GM23248 (cell line): ENCODE measurements around the gene CCDC17. TPM values are rescaled to one million over a fixed set of nuclear protein-coding genes. Genes with fewer than 3 reads are reported as not detected.

Experiments used
- DNase-seq: peaks from one replicate; pipeline ENCODE4 v3.0.0-alpha.2; 2015
- H2AFZ ChIP-seq: fragments of 200-600 bp; sonication (generic); 2 replicates; pipeline ENCODE4 v1.6.1; 2016; ENCODE audit warnings: antibody characterized with exemption
- H3F3A ChIP-seq: fragments of 200-600 bp; sonication (generic); 2 replicates; pipeline ENCODE4 v1.6.1; 2016; ENCODE audit warnings: mild to moderate bottlenecking, antibody characterized with exemption, mixed run types; ENCODE audit not compliant: insufficient read depth
- H3K27ac ChIP-seq: fragments of 200-600 bp; sonication (generic); 2 replicates; pipeline ENCODE4 v1.5.1; 2016; ENCODE audit warnings: mild to moderate bottlenecking
- H3K27me3 ChIP-seq: fragments of 200-600 bp; sonication (generic); replicated peaks from 2 replicates; pipeline ENCODE4 v1.6.1; 2016; ENCODE audit warnings: mild to moderate bottlenecking; ENCODE audit not compliant: insufficient read depth
- H3K36me3 ChIP-seq: fragments of 200-600 bp; sonication (generic); 2 replicates; pipeline ENCODE4 v1.6.1; 2016; ENCODE audit warnings: low read depth, mild to moderate bottlenecking
- H3K4me1 ChIP-seq: fragments of 200-600 bp; sonication (generic); 2 replicates; pipeline ENCODE4 v1.6.1; 2016; ENCODE audit warnings: mild to moderate bottlenecking; ENCODE audit not compliant: insufficient read depth
- H3K4me2 ChIP-seq: fragments of 200-600 bp; sonication (generic); one replicate; pipeline ENCODE4 v1.6.1; 2016; ENCODE audit warnings: mild to moderate bottlenecking; ENCODE audit not compliant: unreplicated experiment
- H3K4me3 ChIP-seq: fragments of 200-600 bp; sonication (generic); 2 replicates; pipeline ENCODE4 v1.5.1; 2016; ENCODE audit warnings: mild to moderate bottlenecking
- H3K79me2 ChIP-seq: fragments of 200-600 bp; sonication (generic); 2 replicates; pipeline ENCODE4 v1.6.1; 2016; ENCODE audit warnings: mild to moderate bottlenecking; ENCODE audit not compliant: insufficient read depth
- H3K9ac ChIP-seq: fragments of 200-600 bp; sonication (generic); 2 replicates; pipeline ENCODE4 v1.6.1; 2016; ENCODE audit warnings: mild to moderate bottlenecking
- H3K9me2 ChIP-seq: fragments of 200-600 bp; sonication (generic); 2 replicates; pipeline ENCODE4 v1.6.1; 2016; ENCODE audit warnings: mixed run types, mild to moderate bottlenecking, moderate library complexity; ENCODE audit not compliant: insufficient read depth
- H3K9me3 ChIP-seq: fragments of 200-600 bp; sonication (generic); one replicate; pipeline ENCODE4 v1.6.1; 2017; ENCODE audit warnings: low read depth
- H4K20me1 ChIP-seq: fragments of 200-600 bp; sonication (generic); 2 replicates; pipeline ENCODE4 v1.6.0; 2016; ENCODE audit not compliant: insufficient read depth
- EZH2 ChIP-seq: fragments of 200-600 bp; sonication (generic); IDR thresholded peaks from 2 replicates; pipeline ENCODE4 v1.6.1; 2018; ENCODE audit warnings: antibody characterized with exemption, mild to moderate bottlenecking; ENCODE audit not compliant: insufficient read depth, poor library complexity, severe bottlenecking
- EZH2phosphoT487 ChIP-seq: fragments of 200-600 bp; sonication (generic); IDR thresholded peaks from 2 replicates; pipeline ENCODE4 v1.6.1; 2018; ENCODE audit warnings: antibody characterized with exemption, moderate library complexity, mild to moderate bottlenecking, low read depth; ENCODE audit not compliant: insufficient read depth
- WGBS, 2 experiments: methylation state at CpG; one replicate each; pipeline ENCODE4 v1.1.6; 2015 to 2017; ENCODE audit warnings: low lambda C conversion rate in 2 of 2, low coverage in 1 of 2; ENCODE audit errors: missing lambda C conversion rate in 2 of 2; 5-methylcytosine and 5-hydroxymethylcytosine counted together
- in situ Hi-C: fragments of 300-500 bp; cut with MboI; formaldehyde crosslinking; loops from 2 replicates; pipeline ENCODE4 v1.15.0; 2020
- polyA plus RNA-seq: library from polyadenylated mRNA; unstranded; fragments of >200 nt; fragmentation: Nextera tagmentation; extraction: Ambion mirVana; gene quantifications from 2 replicates; pipeline ENCODE4 v1.2.1, GENCODE V29; 2016
- total RNA-seq: library from RNA; depleted of rRNA; stranded (reverse); fragments of >200 nt; shearing (Covaris generic); gene quantifications from 2 replicates; pipeline ENCODE4 v1.2.3, GENCODE V29; 2014

The CCDC17 gene
- total and polyA plus RNA-seq, 2 experiments from 2014 or later: 0.25 to 1.4 TPM

DNA sequence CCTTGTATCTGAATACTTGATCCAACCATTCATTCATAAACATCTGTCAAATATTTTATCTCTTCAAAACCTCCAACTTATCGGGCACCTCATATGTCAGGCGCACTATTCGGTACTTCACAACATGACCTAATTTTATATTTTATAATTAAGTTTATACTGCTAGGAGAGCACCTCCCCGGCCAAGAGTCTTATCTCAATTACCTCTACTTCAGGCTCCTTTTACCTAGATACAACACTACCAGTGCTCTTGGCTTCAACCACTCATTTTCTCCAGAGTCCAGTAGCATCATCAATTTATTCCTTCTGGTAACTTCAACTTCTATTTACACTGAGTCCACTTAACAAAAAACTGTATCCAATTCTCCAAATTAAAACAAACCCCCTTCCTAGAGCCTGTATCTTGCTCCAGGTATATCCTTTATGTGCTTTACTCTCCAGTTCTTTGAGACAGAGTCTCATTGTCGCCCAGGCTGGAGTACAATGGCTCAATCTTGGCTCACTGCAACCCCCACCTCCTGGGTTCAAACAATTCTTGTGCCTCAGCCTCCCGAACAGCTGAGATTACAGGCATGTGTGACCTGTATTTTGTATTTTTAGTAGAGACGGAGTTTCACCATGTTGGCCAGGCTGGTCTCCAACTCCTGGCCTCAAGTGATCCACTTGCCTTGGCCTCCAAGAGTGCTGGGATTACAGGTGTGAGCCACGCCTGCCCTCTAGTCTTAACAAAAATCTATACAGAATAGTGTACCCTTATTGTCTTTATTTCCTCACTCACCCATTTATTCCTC, 43.7 kb upstream of the CCDC17 start:
- TF ChIP-seq EZH2 (no peak), EZH2phosphoT487 (no peak)
- Histone ChIP-seq H3K9me3 (no peaks in the 10 kb centered on the region), H2AFZ (no peak overlapping the region), H4K20me1 (peaks cover 27% of the 10 kb centered on the region; the same call in 1 of the 2 replicates), H3K79me2 (peaks cover 100% of the 10 kb centered on the region), H3K27me3 (no peaks in the 10 kb centered on the region), H3K4me1 (peaks cover 25% of the 10 kb centered on the region), H3K9me2 (no peaks in the 10 kb centered on the region), H3K27ac (no peak overlapping the region), H3K4me2 (no peak overlapping the region), H3K4me3 (no peak overlapping the region), H3F3A (peaks cover 24% of the 10 kb centered on the region), H3K9ac (no peak overlapping the region), H3K36me3 (no peaks in the 10 kb centered on the region)
- in situ Hi-C loops: no loop called here
- DNase-seq: no peak
- 90 to 94% methylated on average over 8 of the region's 8 CpGs for WGBS, 2 experiments

GRCh38 chr1:45666836-45667235, 43.0 kb upstream of the CCDC17 start:
- H3K4me2 ChIP-seq: no peak overlapping the region
- WGBS, 2 experiments: 76 to 82% methylated on average over 2 of the region's 2 CpGs
- in situ Hi-C loops: no loop called here

GRCh38 chr1:45660336-45660735, 36.5 kb upstream of the CCDC17 start:
- H3K36me3 ChIP-seq: peaks cover 46% of the 10 kb centered on the region

More at GRCh38 chr1:45666836-45667235, 43.0 kb upstream of the CCDC17 start:
- Histone ChIP-seq H3F3A (peaks cover 24% of the 10 kb centered on the region), H3K9ac (no peak overlapping the region), H3K27ac (no peak overlapping the region), H4K20me1 (peaks cover 25% of the 10 kb centered on the region; the same call in 1 of the 2 replicates), H2AFZ (no peak overlapping the region), H3K4me1 (peaks cover 25% of the 10 kb centered on the region), H3K9me3 (no peaks in the 10 kb centered on the region), H3K36me3 (no peaks in the 10 kb centered on the region), H3K27me3 (no peaks in the 10 kb centered on the region), H3K4me3 (no peak overlapping the region), H3K9me2 (no peaks in the 10 kb centered on the region), H3K79me2 (peaks cover 100% of the 10 kb centered on the region)
- DNase-seq: no peak
- no peak for TF ChIP-seq EZH2phosphoT487
- no peak for TF ChIP-seq EZH2

DNA sequence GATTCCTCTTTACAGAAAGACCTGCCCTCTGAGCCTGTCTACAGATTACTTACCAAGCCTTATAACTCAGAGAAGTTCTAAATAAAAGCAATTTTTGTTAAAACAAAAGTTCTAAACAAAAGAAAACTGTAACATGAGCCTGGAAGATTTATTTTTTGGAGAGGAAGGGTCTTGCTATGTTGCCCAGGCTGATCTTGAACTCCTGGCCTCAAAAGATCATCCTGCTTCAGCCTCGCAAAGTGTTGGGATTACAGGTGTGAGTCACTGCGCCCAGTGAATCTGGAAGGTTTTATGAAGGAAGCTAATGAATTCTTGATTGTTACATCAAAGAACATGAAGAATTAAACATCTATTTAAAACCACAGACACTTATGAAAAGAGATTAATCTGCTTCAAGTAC, 35.4 kb upstream of the CCDC17 start:
- no peaks in the 10 kb centered on the region for H3K27me3 ChIP-seq
- 97 to 98% methylated on average over 2 of the region's 2 CpGs for WGBS, 2 experiments
- no peaks in the 10 kb centered on the region for H3F3A ChIP-seq
- no peak overlapping the region for H2AFZ ChIP-seq
- H3K79me2 ChIP-seq: peaks cover 91% of the 10 kb centered on the region
- H3K9me2 ChIP-seq: no peaks in the 10 kb centered on the region
- 0 out of 2 replicates have a peak, but pooled peaks cover 4% of the 10 kb centered on the region for H4K20me1 ChIP-seq
- no peak for TF ChIP-seq EZH2phosphoT487
- TF ChIP-seq EZH2: no peak
- in situ Hi-C loops: no loop called here
- H3K9me3 ChIP-seq: no peaks in the 10 kb centered on the region
- no peak for DNase-seq
- no peak overlapping the region for H3K9ac ChIP-seq
- H3K4me3 ChIP-seq: no peak overlapping the region
- H3K4me1 ChIP-seq: peaks cover 5% of the 10 kb centered on the region; the same call in 1 of the 2 replicates
- H3K27ac ChIP-seq: no peak overlapping the region
- peaks cover 57% of the 10 kb centered on the region for H3K36me3 ChIP-seq
- no peak overlapping the region for H3K4me2 ChIP-seq

More at GRCh38 chr1:45660336-45660735, 36.5 kb upstream of the CCDC17 start:
- Histone ChIP-seq H3K79me2 (peaks cover 98% of the 10 kb centered on the region), H3K9me2 (no peaks in the 10 kb centered on the region), H3K9me3 (no peaks in the 10 kb centered on the region), H3K27me3 (no peaks in the 10 kb centered on the region), H4K20me1 (0 out of 2 replicates have a peak, but pooled peaks cover 4% of the 10 kb centered on the region), H3K27ac (no peak overlapping the region), H3K4me3 (no peak overlapping the region), H3F3A (no peaks in the 10 kb centered on the region), H3K4me1 (no peaks in the 10 kb centered on the region; the same call in 1 of the 2 replicates), H2AFZ (no peak overlapping the region), H3K4me2 (no peak overlapping the region), H3K9ac (no peak overlapping the region)
- WGBS, 2 experiments: 50 to 62% methylated on average over 2 of the region's 2 CpGs
- TF ChIP-seq EZH2 (no peak), EZH2phosphoT487 (no peak)
- in situ Hi-C loops: no loop called here
- DNase-seq: no peak
